Measurements from ENCODE around the gene C1orf21.
A peak's percentile ranks its signal among the peaks of the same experiment; 100 is the strongest.
"Not testable (repeated sequence)": the region's sequence is repeated elsewhere in the genome, so short reads cannot be mapped to it uniquely, and the experiment has no call there.

C1orf21 gene

GRCh38 chr1:184595596-184595995 lies 208.8 kb downstream of the C1orf21 start:
- Mint-ChIP-seq H3K4me1 (ENCODE audit: low read depth in 2 of 2) (no peaks in the 10 kb centered on the region), H3K9me3 (no peaks in the 10 kb centered on the region), H3K27ac (no peak overlapping the region), H3K36me3 (ENCODE audit: insufficient read depth) (peaks cover 3% of the 10 kb centered on the region), H3K27me3 (no peaks in the 10 kb centered on the region), H3K4me3 (no peak overlapping the region)
- no peak for ATAC-seq (replicated peaks)
- DNase-seq: no peak

GRCh38 chr1:184596950-184597645 lies 210.3 kb downstream of the C1orf21 start:
- H3K4me1 Mint-ChIP-seq (ENCODE audit: low read depth in 2 of 2): peaks cover 0 to 2% of the 10 kb centered on the region in 2 donors
- H3K4me3 Mint-ChIP-seq: no peak overlapping the region
- no peak overlapping the region for H3K27ac Mint-ChIP-seq
- ATAC-seq (replicated peaks) (no peak), DNase-seq (no peak)
- H3K36me3 Mint-ChIP-seq (ENCODE audit: insufficient read depth): peaks cover 7% of the 10 kb centered on the region
- H3K9me3 Mint-ChIP-seq: no peaks in the 10 kb centered on the region
- no peaks in the 10 kb centered on the region for H3K27me3 Mint-ChIP-seq

GRCh38 chr1:184597650-184598357 lies 211.0 kb downstream of the C1orf21 start:
- no peak overlapping the region for H3K27ac Mint-ChIP-seq
- no peaks in the 10 kb centered on the region for H3K9me3 Mint-ChIP-seq
- no peak for ATAC-seq (replicated peaks)
- no peak for DNase-seq
- H3K27me3 Mint-ChIP-seq: no peaks in the 10 kb centered on the region
- peaks cover 0 to 2% of the 10 kb centered on the region in 2 donors for H3K4me1 Mint-ChIP-seq (ENCODE audit: low read depth in 2 of 2)
- peaks cover 7% of the 10 kb centered on the region for H3K36me3 Mint-ChIP-seq (ENCODE audit: insufficient read depth)
- H3K4me3 Mint-ChIP-seq: no peak overlapping the region

- Mint-ChIP-seq H3K9me3 (no peaks in the 10 kb centered on the region), H3K27me3 (no peaks in the 10 kb centered on the region), H3K4me1 (ENCODE audit: low read depth in 2 of 2) (peaks cover 0 to 2% of the 10 kb centered on the region in 2 donors), H3K27ac (no peak overlapping the region), H3K4me3 (no peak overlapping the region), H3K36me3 (ENCODE audit: insufficient read depth) (peaks cover 7% of the 10 kb centered on the region)
- DNase-seq: no peak
- no peak for ATAC-seq (replicated peaks)
These were observed 211.8 kb downstream of the C1orf21 start for GRCh38 chr1:184598403-184599193.

- Mint-ChIP-seq H3K36me3 (ENCODE audit: insufficient read depth) (peaks cover 3% of the 10 kb centered on the region), H3K9me3 (no peaks in the 10 kb centered on the region), H3K27me3 (no peaks in the 10 kb centered on the region), H3K4me3 (no peak overlapping the region), H3K4me1 (ENCODE audit: low read depth in 2 of 2) (peaks cover 2 to 4% of the 10 kb centered on the region in 2 donors), H3K27ac (no peak overlapping the region)
- ATAC-seq (replicated peaks): no peak
- DNase-seq: no peak
These were observed 217.5 kb downstream of the C1orf21 start for GRCh38 chr1:184604152-184604900.

- peaks cover 2 to 4% of the 10 kb centered on the region in 2 donors for H3K4me1 Mint-ChIP-seq (ENCODE audit: low read depth in 2 of 2)
- DNase-seq: no peak
- H3K27me3 Mint-ChIP-seq: no peaks in the 10 kb centered on the region
- no peak for ATAC-seq (replicated peaks)
- peaks cover 7% of the 10 kb centered on the region for H3K36me3 Mint-ChIP-seq (ENCODE audit: insufficient read depth)
- H3K27ac Mint-ChIP-seq: no peak overlapping the region
- no peak overlapping the region for H3K4me3 Mint-ChIP-seq
- no peaks in the 10 kb centered on the region for H3K9me3 Mint-ChIP-seq
These were observed 219.1 kb downstream of the C1orf21 start for GRCh38 chr1:184605941-184606340.

- Mint-ChIP-seq H3K9me3 (no peaks in the 10 kb centered on the region), H3K4me3 (no peak overlapping the region), H3K4me1 (ENCODE audit: low read depth in 2 of 2) (peaks cover 4 to 5% of the 10 kb centered on the region in 2 donors), H3K27ac (no peak overlapping the region), H3K36me3 (ENCODE audit: insufficient read depth) (peaks cover 4% of the 10 kb centered on the region), H3K27me3 (no peaks in the 10 kb centered on the region)
- DNase-seq (no peak), ATAC-seq (replicated peaks) (no peak)
These were observed 220.0 kb downstream of the C1orf21 start for GRCh38 chr1:184606786-184607185.

- Mint-ChIP-seq H3K36me3 (ENCODE audit: insufficient read depth) (peaks cover 4% of the 10 kb centered on the region), H3K9me3 (no peaks in the 10 kb centered on the region), H3K4me1 (ENCODE audit: low read depth in 2 of 2) (peaks cover 3 to 4% of the 10 kb centered on the region in 2 donors), H3K4me3 (no peak overlapping the region), H3K27me3 (no peaks in the 10 kb centered on the region), H3K27ac (peak overlapping the region in 1 of 2 donors; percentile 54)
- no peak for DNase-seq
- ATAC-seq (replicated peaks): no peak
These were observed 221.8 kb downstream of the C1orf21 start for GRCh38 chr1:184608581-184608980.

GRCh38 chr1:184608990-184609389 lies 222.2 kb downstream of the C1orf21 start:
- peaks cover 4% of the 10 kb centered on the region for H3K36me3 Mint-ChIP-seq (ENCODE audit: insufficient read depth)
- peak overlapping the region in 1 of 2 donors; percentile 54 for H3K27ac Mint-ChIP-seq
- peaks cover 3 to 4% of the 10 kb centered on the region in 2 donors for H3K4me1 Mint-ChIP-seq (ENCODE audit: low read depth in 2 of 2)
- H3K9me3 Mint-ChIP-seq: no peaks in the 10 kb centered on the region
- DNase-seq (no peak), ATAC-seq (replicated peaks) (no peak)
- H3K4me3 Mint-ChIP-seq: no peak overlapping the region
- H3K27me3 Mint-ChIP-seq: no peaks in the 10 kb centered on the region

GRCh38 chr1:184610876-184611595 lies 224.2 kb downstream of the C1orf21 start:
- Mint-ChIP-seq H3K9me3 (no peaks in the 10 kb centered on the region), H3K36me3 (ENCODE audit: insufficient read depth) (peaks cover 4% of the 10 kb centered on the region), H3K4me3 (no peak overlapping the region), H3K4me1 (ENCODE audit: low read depth in 2 of 2) (peaks cover 5 to 9% of the 10 kb centered on the region in 2 donors), H3K27ac (no peak overlapping the region), H3K27me3 (no peaks in the 10 kb centered on the region)
- DNase-seq: no peak
- ATAC-seq (replicated peaks): no peak

- ATAC-seq (replicated peaks); H3K4me3 Mint-ChIP-seq; H3K27ac Mint-ChIP-seq; H3K9me3 Mint-ChIP-seq; DNase-seq; H3K27me3 Mint-ChIP-seq; H3K4me1 Mint-ChIP-seq (ENCODE audit: low read depth in 2 of 2); H3K36me3 Mint-ChIP-seq (ENCODE audit: insufficient read depth): not testable (repeated sequence)
These were observed 225.4 kb downstream of the C1orf21 start for GRCh38 chr1:184612229-184612628.

GRCh38 chr1:184614667-184615066 lies 227.8 kb downstream of the C1orf21 start:
- H3K4me3 Mint-ChIP-seq: no peak overlapping the region
- no peaks in the 10 kb centered on the region for H3K27me3 Mint-ChIP-seq
- H3K36me3 Mint-ChIP-seq (ENCODE audit: insufficient read depth): peaks cover 4% of the 10 kb centered on the region

More at GRCh38 chr1:184614667-184615066, 227.8 kb downstream of the C1orf21 start:
- DNase-seq: no peak
- peaks cover 5% of the 10 kb centered on the region in 2 donors for H3K4me1 Mint-ChIP-seq (ENCODE audit: low read depth in 2 of 2)
- H3K9me3 Mint-ChIP-seq: no peaks in the 10 kb centered on the region
- H3K27ac Mint-ChIP-seq: no peak overlapping the region
- ATAC-seq (replicated peaks): no peak

Data from effector memory CD8-positive, alpha-beta T cell (primary cell).